GM19043 (cell line): ENCODE data around the gene SRI.
"Not testable (repeated sequence)": the region's sequence is repeated elsewhere in the genome, so short reads cannot be mapped to it uniquely, and the experiment has no call there.

Source experiments
- ATAC-seq: cut with Tn5 transposase; IDR thresholded peaks from one replicate; pipeline ENCODE4 v1.9.1; 2021; ENCODE audit warnings: low read depth; ENCODE audit not compliant: unreplicated experiment

SRI gene

DNA sequence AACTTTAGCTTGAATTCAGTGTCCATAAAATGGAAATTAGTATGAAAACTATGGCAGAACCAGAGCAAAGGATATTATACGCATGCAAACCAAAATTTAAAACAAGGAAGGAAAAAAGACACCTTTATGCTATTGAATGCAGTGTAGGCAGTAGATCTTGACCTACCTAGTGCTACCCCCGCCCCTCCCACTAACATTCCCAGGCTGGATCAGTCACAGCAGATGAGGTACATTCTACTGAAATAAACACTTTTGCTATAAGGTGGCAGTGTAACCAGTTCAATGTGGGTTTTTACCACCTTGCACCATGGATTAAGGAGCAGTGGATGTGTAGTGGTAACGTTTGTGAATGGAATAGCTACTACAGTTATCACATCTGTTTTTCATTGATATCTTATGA is 27.9 kb downstream of the SRI start:
- no peak for ATAC-seq

DNA sequence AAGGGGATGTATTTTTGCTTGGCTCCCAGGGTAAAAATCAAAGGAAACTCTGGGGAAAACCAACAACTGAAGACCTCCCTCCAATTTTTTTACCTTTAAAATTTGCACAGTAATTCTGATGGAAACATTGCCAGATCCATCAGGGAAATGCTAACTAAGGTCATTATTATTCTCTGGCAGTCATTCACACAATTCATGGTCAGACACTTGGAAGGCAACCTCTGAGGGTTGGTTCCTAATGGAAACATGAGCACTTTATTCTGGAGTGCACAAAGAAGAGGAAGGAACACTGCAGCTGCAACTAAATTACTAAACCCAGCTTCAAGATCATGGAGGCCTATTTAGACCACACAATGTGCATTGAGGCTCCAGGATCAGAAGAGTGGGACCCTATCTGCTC is 34.2 kb downstream of the SRI start:
- ATAC-seq = no peak

DNA sequence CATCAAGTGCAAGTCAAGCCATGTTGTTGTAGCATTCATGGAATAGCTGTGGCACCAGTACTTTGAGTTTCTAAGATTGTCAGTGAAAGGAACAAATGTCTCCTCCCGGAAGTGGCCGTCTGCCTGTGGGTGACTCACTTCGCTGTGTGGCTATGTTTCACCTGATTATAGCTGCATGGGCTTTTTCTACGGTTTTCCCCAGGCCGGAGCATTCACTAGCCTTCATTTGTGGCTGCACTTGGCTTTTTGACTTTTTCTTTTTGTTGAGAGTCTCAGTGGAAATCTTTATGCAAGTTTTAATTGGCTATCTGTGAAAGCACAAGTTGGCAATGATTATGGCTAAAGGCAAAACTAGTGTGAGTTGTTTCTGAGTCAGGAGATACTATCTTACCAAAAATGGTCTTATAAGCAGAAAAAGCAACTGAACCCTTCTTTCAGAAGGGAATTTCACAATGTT is 35.0 kb downstream of the SRI start:
- no peak for ATAC-seq

DNA sequence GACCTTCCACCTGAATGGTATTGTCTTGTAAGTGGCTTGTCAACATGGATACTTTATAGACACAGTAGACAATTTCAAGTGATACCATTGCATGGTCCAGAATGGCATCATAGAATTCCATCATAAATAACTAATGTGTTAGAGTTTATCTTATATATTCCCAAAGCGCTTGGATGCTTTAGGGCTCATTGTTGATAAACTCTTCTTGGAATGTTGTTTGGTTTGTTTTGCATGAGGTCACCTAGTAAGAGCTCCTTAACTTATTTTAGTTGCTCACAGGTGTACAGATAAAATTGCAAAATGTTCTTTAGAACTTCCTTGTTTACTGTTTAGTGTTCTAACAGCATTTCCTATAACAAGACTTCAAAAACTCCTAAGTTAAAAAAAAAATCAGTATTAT is 36.8 kb downstream of the SRI start:
- no peak for ATAC-seq

DNA sequence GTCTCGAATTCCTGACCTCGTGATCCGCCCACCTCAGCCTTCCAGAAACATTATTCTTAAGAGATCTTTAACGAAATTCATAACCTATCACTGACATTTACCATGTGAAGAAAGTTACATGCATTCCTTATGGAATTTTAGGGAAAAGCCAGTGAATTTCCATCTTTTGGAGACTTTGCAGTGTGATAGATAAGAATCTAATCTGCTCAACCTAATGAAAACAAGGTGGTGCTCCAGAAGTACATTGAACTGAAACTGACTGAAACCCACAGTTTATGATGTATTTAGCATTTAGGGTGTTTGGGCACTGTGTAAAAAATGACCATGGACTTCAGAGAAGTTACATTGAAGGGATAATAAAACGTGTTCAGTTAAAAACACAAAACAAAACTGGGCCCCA is 43.6 kb downstream of the SRI start:
- no peak for ATAC-seq

DNA sequence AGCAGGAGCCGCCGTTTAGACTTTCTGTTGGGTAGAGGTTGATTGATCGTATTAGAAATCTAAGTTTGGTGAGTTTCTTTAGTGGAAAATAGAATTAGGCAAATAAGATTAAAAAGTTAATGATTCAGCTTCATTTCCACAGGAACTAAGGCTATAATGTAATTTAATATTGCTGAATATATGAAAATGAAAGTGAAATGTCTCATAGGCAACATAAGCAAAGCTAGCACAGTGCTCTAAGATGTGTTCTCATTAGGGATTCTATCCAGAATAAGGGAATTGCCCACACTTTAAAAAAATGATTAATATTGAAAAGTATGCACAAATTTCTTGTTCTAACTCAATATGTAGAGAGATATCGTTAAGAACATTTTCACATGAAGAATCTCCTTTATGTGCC is 47.0 kb downstream of the SRI start:
- ATAC-seq = no peak

DNA sequence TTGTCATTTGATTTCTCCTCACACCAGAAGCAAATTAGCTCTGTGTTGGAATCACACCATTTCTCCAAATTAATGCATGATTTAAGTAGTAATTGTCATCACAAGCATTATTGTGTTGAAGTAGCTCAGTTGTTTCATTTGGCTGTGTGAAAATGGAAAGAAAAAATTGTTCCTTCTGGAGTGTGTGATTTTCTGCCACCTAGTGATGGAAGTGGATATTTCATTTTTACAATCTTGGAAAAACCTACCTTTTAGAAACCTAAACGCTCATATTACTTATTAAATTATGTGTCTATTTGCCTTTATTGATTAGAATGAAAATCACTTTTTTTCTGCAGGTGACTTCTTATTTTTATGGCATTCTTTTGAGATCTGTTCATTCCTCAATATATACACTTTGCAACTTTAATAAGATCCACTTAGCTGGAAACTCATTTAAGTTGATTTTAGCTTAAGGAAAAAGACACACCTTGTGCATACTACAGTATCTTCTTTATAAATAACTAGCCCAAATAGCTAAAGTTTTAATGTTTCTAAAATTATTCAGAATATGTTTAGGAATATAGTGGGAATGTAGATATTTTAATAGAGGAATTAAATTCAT is 50.0 kb downstream of the SRI start:
- ATAC-seq = peak; percentile 53

DNA sequence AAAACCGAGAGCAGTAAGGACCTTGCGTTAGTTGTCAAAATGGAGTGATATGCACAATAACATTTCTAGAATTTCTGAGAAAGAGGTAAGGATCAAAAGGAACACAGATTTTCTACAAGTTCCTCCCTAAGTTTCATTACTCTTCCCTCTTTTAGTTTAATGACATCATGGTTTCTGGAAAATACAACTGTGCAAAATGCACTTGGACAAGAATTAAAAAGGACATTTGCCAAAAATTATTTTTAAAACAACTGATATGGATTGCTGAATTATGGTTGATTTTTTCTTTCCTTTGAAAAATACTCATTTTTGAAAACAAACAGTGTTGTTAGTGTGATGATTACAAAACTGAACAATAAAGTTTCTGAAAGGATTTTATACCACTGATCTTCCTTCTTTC is 52.1 kb downstream of the SRI start:
- ATAC-seq = no peak

DNA sequence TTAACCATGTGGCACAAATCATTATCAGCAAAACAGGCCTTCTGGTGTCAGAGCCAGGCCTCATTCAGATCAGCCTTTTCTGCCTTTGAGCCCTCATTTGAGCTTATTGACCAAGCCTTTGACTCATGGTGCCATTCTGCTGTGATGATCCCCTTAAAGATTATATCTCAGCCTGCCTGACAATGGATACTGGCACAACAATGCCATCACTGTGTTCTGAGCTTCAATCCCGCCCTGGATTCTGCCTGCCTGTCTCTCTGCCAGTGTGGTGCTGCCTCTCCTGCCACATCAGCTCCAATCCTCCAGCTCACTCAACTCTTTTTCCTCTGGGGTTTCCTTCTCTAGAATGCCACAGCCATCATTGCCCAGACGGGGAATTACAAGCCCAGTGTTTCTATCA is 52.6 kb downstream of the SRI start:
- no peak for ATAC-seq

DNA sequence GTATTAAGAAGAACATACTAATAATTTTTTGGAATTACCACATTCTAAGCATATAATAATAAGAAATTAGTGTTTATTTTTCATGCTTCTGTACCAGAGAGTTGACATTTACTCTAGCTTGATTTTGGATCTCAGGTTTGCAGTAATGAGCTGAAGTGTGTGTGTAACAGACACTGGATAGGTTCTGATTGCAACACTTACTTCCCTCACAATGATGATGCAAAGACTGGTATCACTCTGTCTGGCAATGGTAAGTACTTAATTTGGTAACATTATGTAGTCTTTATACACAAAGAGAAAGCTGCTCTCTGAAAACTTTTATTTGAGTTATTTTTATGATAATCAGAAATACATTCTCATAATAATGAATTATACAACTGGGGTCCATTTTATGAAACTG is 54.1 kb downstream of the SRI start:
- ATAC-seq = no peak

DNA sequence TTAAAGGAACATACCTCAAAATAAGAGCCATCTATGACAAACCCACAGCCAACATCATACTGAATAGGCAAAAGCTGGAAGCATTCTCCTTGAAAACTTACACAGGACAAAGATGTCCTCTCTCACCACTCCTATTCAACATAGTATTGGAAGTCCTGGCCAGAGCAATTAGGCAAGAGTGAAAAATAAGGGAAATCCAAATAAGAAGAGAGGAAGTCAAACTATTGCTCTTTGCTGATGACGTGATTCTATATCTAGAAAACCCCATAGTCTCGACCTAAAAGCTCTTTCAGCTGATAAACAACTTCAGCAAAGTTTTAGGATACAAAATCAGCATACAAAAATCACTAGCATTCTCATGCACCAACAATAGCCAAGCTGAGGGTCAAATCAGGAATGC is 60.1 kb downstream of the SRI start:
- ATAC-seq = not testable (repeated sequence)

DNA sequence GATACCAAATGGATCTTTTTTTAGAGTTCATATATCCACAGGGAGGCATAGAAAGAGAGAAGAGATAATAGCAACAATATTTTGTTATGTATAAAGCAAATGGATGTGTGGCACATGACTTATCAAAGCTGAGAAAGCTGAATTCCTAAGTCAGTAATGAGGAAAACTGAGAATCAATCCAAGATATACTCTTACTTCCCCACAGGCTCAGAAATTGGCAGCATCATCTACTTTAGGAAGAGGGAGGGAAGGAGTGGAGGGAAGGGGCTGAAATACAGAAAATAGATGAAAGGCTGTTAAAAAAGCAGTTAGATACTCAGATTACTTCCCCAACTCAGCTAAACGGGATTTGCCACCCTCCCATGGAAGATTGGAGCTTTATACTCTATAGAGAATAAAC is 63.5 kb downstream of the SRI start:
- ATAC-seq = no peak

DNA sequence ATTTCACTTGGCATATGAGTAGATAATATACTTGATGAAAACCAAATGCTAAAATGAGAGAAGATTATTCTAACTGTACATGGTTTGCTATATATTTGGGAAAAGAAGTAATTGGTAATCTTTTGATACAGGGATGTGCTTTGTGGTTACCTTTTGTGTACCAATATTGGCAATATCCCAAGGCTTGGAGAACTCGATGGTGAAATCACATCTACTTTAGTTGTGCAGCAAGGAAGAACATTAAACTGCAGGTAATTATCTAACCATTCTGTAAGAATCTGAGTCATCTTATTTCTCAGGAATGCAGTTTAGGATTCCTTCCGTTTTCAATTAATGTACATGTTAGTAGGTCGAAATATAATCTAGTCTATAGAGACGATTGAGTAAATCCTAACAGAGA is 64.1 kb downstream of the SRI start:
- ATAC-seq = no peak
